WTC11 (cell line): ENCODE data around the gene PLPPR3. TPM values are rescaled to one million over a fixed set of nuclear protein-coding genes. Genes with fewer than 3 reads are reported as not detected.
A peak's percentile ranks its signal among the peaks of the same experiment; 100 is the strongest.

Experiments
- ATAC-seq: fragments of 200-7000 bp; cut with Tn5 transposase; 2 replicates; pipeline ENCODE4 v1.10.0; 2021; ENCODE audit warnings: mild to moderate bottlenecking, moderate library complexity
- CTCF ChIA-PET: fragments of 300-600 bp; sonication (Branson Sonifier 250); formaldehyde crosslinking; loops from one replicate; lab custom pipeline; 2021; ENCODE audit warnings: antibody characterized with exemption; lab: Charles Lee
- POLR2A ChIA-PET: fragments of 350-600 bp; sonication (Branson Sonifier 250); formaldehyde crosslinking; loops from one replicate; lab custom pipeline; 2021; ENCODE audit warnings: antibody characterized with exemption; lab: Charles Lee
- DNase-seq: peaks from one replicate; pipeline ENCODE4 v3.0.0; 2021; ENCODE audit warnings: low spot score
- H3K27ac Mint-ChIP-seq: 2 replicates; pipeline ENCODE4 v1.8.0; 2021; ENCODE audit warnings: mixed read lengths
- H3K27me3 Mint-ChIP-seq: 2 replicates; pipeline ENCODE4 v1.8.0; 2021; ENCODE audit warnings: low read depth, mild to moderate bottlenecking, moderate library complexity, mixed read lengths
- H3K36me3 Mint-ChIP-seq: 2 replicates; pipeline ENCODE4 v1.8.0; 2021; ENCODE audit warnings: mixed read lengths
- H3K4me1 Mint-ChIP-seq: 2 replicates; pipeline ENCODE4 v1.8.0; 2022; ENCODE audit warnings: mixed read lengths
- H3K4me3 Mint-ChIP-seq: 2 replicates; pipeline ENCODE4 v1.8.0; 2021; ENCODE audit warnings: mild to moderate bottlenecking, moderate library complexity, mixed read lengths
- H3K9me3 Mint-ChIP-seq: 2 replicates; pipeline ENCODE4 v1.8.0; 2021; ENCODE audit warnings: mixed read lengths
- ATF1 ChIP-seq: sonication (generic); formaldehyde crosslinking; IDR thresholded peaks from 2 replicates; pipeline ENCODE4 v1.8.1; 2023; ENCODE audit warnings: mild to moderate bottlenecking, moderate library complexity, missing genetic modification reagents
- ATF3 ChIP-seq: sonication (generic); formaldehyde crosslinking; conservative IDR thresholded peaks from 2 replicates; pipeline ENCODE4 v1.8.1; 2022; ENCODE audit warnings: mild to moderate bottlenecking, missing genetic modification reagents
- GTF2I ChIP-seq: fragments of 250-450 bp; sonication (Bioruptor Pico); conservative IDR thresholded peaks from 2 replicates; pipeline ENCODE4 v1.4.0; 2021; ENCODE audit warnings: mild to moderate bottlenecking
- IRF2 ChIP-seq: sonication (generic); formaldehyde crosslinking; IDR thresholded peaks from 2 replicates; pipeline ENCODE4 v1.8.0; 2022; ENCODE audit warnings: low read depth, missing genetic modification reagents, borderline replicate concordance
- JAZF1 ChIP-seq: fragments of 250-450 bp; sonication (Bioruptor Pico); IDR thresholded peaks from 2 replicates; pipeline ENCODE4 v1.9.0; 2021; ENCODE audit warnings: moderate library complexity, mild to moderate bottlenecking, inconsistent platforms
- SOX15 ChIP-seq: fragments of 250-450 bp; sonication (Bioruptor Pico); IDR thresholded peaks from 2 replicates; pipeline ENCODE4 v1.9.0; 2021; ENCODE audit warnings: mild to moderate bottlenecking
- SP1 ChIP-seq: sonication (generic); formaldehyde crosslinking; conservative IDR thresholded peaks from 2 replicates; pipeline ENCODE4 v1.8.1; 2022; ENCODE audit warnings: missing genetic modification reagents
- USF2 ChIP-seq: sonication (generic); formaldehyde crosslinking; IDR thresholded peaks from 2 replicates; pipeline ENCODE4 v1.8.1; 2023; ENCODE audit warnings: mild to moderate bottlenecking, missing genetic modification reagents, moderate library complexity
- ZMAT4 ChIP-seq: fragments of 250-450 bp; sonication (Bioruptor Pico); IDR thresholded peaks from 2 replicates; pipeline ENCODE4 v1.9.0; 2021; ENCODE audit warnings: mild to moderate bottlenecking
- ZNF219 ChIP-seq: sonication (generic); formaldehyde crosslinking; IDR thresholded peaks from 2 replicates; pipeline ENCODE4 v1.8.0; 2023; ENCODE audit warnings: missing genetic modification reagents, mild to moderate bottlenecking, borderline replicate concordance
- ZNF416 ChIP-seq: fragments of 250-450 bp; sonication (Bioruptor Pico); IDR thresholded peaks from 2 replicates; pipeline ENCODE4 v1.9.0; 2021; ENCODE audit warnings: mild to moderate bottlenecking, inconsistent platforms
- ZNF423 ChIP-seq: fragments of 250-450 bp; sonication (Bioruptor Pico); IDR thresholded peaks from 2 replicates; pipeline ENCODE4 v2.1.2; 2022; ENCODE audit warnings: mild to moderate bottlenecking, moderate library complexity
- total RNA-seq: library from RNA; stranded (reverse); gene quantifications from 3 replicates; pipeline ENCODE4 v1.2.3, GENCODE V29; 2021
- TF ChIP-seq, protein P1 (sequence below): sonication (generic); formaldehyde crosslinking; IDR thresholded peaks from 2 replicates; pipeline ENCODE4 v1.8.0; 2022; ENCODE audit warnings: mild to moderate bottlenecking, missing genetic modification reagents
- TF ChIP-seq, protein P2 (sequence below): sonication (generic); formaldehyde crosslinking; IDR thresholded peaks from 2 replicates; pipeline ENCODE4 v1.8.1; 2023; ENCODE audit warnings: mild to moderate bottlenecking, missing genetic modification reagents

PLPPR3 gene
- total RNA-seq, 1 experiment from 2014 or later, result 60.6 TPM

DNA sequence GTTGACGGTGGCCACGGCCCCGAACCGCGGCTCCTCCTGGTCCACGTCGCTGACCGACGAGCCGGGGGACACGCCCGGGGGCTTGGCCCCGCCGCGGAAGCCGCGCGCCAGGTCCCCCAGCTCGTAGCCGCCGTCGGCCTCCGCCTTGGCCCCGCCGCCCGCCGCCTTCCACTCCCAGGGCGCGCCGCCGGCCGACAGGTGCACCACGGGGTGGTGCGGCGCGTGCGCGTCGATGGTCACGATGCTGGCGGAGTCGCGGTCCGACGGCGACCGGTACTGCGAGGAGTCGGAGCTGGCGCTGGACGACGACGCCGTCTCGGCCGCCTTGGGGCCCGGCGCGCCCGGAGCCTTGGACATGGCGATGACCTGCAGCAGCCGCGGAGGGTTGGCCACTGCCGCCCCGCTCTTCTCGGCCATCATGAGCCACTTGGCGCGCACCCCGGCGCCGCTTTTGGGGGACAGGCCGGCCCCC, 9.0 kb downstream of the PLPPR3 start:
- ChIA-PET CTCF (no interaction called here), POLR2A (interaction anchor here (1.0 to 1.5 kb wide), 2 partner anchors 8 to 13 kb away, joined by 4 read pairs; no protein-coding TSS in a partner anchor)
- Mint-ChIP-seq H3K4me3 (no peak overlapping the region), H3K27me3 (no peaks in the 10 kb centered on the region), H3K36me3 (peaks cover 36% of the 10 kb centered on the region), H3K27ac (no peak overlapping the region), H3K4me1 (no peaks in the 10 kb centered on the region), H3K9me3 (peaks cover 5% of the 10 kb centered on the region)
- no peak for ATAC-seq
- no peak for DNase-seq
- 0 out of 2 replicates have a peak, but pooled peaks have one; percentile 23 for TF ChIP-seq SP1 (CRISPR knock-in tag)
- no peak for TF ChIP-seq SOX15 (CRISPR knock-in tag)
- TF ChIP-seq, all 79 proteins: peak for 1

GRCh38 chr19:812049-812746, 9.6 kb downstream of the PLPPR3 start:
- no peak overlapping the region for H3K4me3 Mint-ChIP-seq
- no peak for TF ChIP-seq GTF2I
- 0 out of 2 replicates have a peak, but pooled peaks have one; percentile 14 for TF ChIP-seq ZMAT4 (CRISPR knock-in tag)
- CTCF ChIA-PET, result no interaction called here
- no peaks in the 10 kb centered on the region for H3K4me1 Mint-ChIP-seq
- H3K27ac Mint-ChIP-seq, result no peak overlapping the region
- H3K9me3 Mint-ChIP-seq, result peaks cover 5% of the 10 kb centered on the region
- ATAC-seq (peak; percentile 3), DNase-seq (no peak)
- no peaks in the 10 kb centered on the region for H3K27me3 Mint-ChIP-seq
- peaks cover 41% of the 10 kb centered on the region for H3K36me3 Mint-ChIP-seq
- POLR2A ChIA-PET, result no interaction called here

DNA sequence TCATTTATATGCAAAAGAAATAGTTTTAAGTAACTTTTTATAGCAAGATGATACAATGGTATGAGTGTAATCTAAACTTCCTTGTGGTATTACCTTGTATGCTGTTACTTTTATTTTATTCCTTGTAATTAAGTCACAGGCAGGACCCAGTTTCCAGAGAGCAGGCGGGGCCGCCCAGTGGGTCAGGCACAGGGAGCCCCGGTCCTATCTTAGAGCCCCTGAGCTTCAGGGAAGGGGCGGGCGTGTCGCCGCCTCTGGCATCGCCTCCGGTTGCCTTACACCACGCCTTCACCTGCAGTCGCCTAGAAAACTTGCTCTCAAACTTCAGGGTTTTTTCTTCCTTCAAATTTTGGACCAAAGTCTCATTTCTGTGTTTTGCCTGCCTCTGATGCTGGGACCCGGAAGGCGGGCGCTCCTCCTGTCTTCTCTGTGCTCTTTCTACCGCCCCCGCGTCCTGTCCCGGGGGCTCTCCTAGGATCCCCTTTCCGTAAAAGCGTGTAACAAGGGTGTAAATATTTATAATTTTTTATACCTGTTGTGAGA, 10.2 kb downstream of the PLPPR3 start:
- CTCF ChIA-PET, result no interaction called here
- Mint-ChIP-seq H3K4me3 (no peak overlapping the region), H3K4me1 (no peaks in the 10 kb centered on the region), H3K27ac (peak overlapping the region; percentile 45), H3K9me3 (peaks cover 3% of the 10 kb centered on the region), H3K27me3 (no peaks in the 10 kb centered on the region), H3K36me3 (peaks cover 46% of the 10 kb centered on the region)
- POLR2A ChIA-PET, result no interaction called here
- ATAC-seq, result no peak
- TF ChIP-seq, protein P1, sequence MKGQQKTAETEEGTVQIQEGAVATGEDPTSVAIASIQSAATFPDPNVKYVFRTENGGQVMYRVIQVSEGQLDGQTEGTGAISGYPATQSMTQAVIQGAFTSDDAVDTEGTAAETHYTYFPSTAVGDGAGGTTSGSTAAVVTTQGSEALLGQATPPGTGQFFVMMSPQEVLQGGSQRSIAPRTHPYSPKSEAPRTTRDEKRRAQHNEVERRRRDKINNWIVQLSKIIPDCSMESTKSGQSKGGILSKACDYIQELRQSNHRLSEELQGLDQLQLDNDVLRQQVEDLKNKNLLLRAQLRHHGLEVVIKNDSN (CRISPR knock-in tag), result 0 out of 2 replicates have a peak, but pooled peaks have one; percentile 3
- TF ChIP-seq JAZF1 (CRISPR knock-in tag), result no peak
- DNase-seq, result no peak

DNA sequence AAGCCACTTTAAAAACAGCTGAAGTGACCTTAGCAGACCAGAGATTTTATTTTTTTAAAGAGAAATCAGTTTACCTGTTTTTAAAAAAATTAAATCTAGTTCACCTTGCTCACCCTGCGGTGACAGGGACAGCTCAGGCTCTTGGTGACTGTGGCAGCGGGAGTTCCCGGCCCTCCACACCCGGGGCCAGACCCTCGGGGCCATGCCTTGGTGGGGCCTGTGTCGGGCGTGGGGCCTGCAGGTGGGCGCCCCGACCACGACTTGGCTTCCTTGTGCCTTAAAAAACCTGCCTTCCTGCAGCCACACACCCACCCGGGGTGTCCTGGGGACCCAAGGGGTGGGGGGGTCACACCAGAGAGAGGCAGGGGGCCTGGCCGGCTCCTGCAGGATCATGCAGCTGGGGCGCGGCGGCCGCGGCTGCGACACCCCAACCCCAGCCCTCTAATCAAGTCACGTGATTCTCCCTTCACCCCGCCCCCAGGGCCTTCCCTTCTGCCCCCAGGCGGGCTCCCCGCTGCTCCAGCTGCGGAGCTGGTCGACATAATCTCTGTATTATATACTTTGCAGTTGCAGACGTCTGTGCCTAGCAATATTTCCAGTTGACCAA, 10.8 kb downstream of the PLPPR3 start:
- no peak overlapping the region for H3K4me3 Mint-ChIP-seq
- ChIA-PET CTCF (no interaction called here), POLR2A (no interaction called here)
- H3K9me3 Mint-ChIP-seq, result no peaks in the 10 kb centered on the region
- H3K36me3 Mint-ChIP-seq, result peaks cover 44% of the 10 kb centered on the region
- DNase-seq (no peak), ATAC-seq (no peak)
- H3K4me1 Mint-ChIP-seq, result no peaks in the 10 kb centered on the region
- no peaks in the 10 kb centered on the region for H3K27me3 Mint-ChIP-seq
- H3K27ac Mint-ChIP-seq, result peak overlapping the region; percentile 45
- TF ChIP-seq ZNF219 (CRISPR knock-in tag) (no peak), USF2 (CRISPR knock-in tag) (peak; percentile 30; the same call in 1 of the 2 replicates)
- TF ChIP-seq, protein P1 (CRISPR knock-in tag), result peak; percentile 29; the same call in 1 of the 2 replicates

DNA sequence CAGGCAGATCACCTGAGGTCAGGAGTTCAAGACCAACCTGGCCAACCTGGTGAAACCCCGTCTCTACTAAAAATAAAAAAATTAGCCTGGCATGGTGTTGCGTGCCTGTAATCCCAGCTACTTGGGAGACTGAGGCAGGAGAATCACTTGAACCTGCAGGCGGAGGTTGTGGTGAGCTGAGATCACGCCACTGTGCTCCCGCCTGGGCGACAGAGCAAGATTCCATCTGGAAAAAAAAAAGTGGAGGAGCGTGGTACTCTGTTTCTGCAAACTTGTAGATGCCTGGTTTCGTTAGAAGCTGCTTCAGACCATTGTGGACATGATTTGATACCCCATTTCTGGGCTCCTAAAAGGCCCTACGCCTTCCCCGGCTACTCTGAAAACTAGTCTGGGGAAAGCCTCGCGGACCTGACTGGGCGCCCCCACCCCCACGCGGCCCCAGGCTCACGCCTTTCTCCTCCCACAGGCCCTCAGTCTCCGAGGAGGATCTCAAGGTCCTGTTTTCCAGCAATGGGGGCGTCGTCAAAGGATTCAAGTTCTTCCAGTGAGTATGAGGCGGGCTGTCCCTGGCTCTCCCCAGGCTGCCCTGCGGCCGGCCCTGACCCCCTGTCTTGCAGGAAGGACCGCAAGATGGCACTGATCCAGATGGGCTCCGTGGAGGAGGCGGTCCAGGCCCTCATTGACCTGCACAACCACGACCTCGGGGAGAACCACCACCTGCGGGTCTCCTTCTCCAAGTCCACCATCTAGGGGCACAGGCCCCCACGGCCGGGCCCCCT, 11.5 kb downstream of the PLPPR3 start:
- H3K27me3 Mint-ChIP-seq, result no peaks in the 10 kb centered on the region
- POLR2A ChIA-PET, result no interaction called here
- DNase-seq, result no peak
- H3K36me3 Mint-ChIP-seq, result peaks cover 45% of the 10 kb centered on the region
- ATAC-seq, result no peak
- peak overlapping the region; percentile 32; the same call in 1 of the 2 replicates for H3K27ac Mint-ChIP-seq
- H3K4me3 Mint-ChIP-seq, result no peak overlapping the region
- no peaks in the 10 kb centered on the region for H3K4me1 Mint-ChIP-seq
- H3K9me3 Mint-ChIP-seq, result no peaks in the 10 kb centered on the region
- CTCF ChIA-PET, result no interaction called here
- TF ChIP-seq ATF3 (CRISPR knock-in tag) (no peak), ATF1 (CRISPR knock-in tag) (no peak), ZNF423 (no peak), IRF2 (CRISPR knock-in tag) (no peak), ZNF416 (CRISPR knock-in tag) (no peak)
- TF ChIP-seq, protein P2, sequence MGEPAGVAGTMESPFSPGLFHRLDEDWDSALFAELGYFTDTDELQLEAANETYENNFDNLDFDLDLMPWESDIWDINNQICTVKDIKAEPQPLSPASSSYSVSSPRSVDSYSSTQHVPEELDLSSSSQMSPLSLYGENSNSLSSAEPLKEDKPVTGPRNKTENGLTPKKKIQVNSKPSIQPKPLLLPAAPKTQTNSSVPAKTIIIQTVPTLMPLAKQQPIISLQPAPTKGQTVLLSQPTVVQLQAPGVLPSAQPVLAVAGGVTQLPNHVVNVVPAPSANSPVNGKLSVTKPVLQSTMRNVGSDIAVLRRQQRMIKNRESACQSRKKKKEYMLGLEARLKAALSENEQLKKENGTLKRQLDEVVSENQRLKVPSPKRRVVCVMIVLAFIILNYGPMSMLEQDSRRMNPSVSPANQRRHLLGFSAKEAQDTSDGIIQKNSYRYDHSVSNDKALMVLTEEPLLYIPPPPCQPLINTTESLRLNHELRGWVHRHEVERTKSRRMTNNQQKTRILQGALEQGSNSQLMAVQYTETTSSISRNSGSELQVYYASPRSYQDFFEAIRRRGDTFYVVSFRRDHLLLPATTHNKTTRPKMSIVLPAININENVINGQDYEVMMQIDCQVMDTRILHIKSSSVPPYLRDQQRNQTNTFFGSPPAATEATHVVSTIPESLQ (CRISPR knock-in tag), result no peak
